HG03066 (cell line): Measurements from ENCODE around the gene NIPSNAP2.
"Not testable (repeated sequence)": the region's sequence is repeated elsewhere in the genome, so short reads cannot be mapped to it uniquely, and the experiment has no call there.

ENCODE experiments used
- ATAC-seq: cut with Tn5 transposase; IDR thresholded peaks from one replicate; pipeline ENCODE4 v1.9.1; 2021; ENCODE audit warnings: low read depth; ENCODE audit not compliant: unreplicated experiment

Gene NIPSNAP2

GRCh38 chr7:55973747-55974250 is 9.4 kb downstream of the NIPSNAP2 start:
- ATAC-seq = no peak

DNA sequence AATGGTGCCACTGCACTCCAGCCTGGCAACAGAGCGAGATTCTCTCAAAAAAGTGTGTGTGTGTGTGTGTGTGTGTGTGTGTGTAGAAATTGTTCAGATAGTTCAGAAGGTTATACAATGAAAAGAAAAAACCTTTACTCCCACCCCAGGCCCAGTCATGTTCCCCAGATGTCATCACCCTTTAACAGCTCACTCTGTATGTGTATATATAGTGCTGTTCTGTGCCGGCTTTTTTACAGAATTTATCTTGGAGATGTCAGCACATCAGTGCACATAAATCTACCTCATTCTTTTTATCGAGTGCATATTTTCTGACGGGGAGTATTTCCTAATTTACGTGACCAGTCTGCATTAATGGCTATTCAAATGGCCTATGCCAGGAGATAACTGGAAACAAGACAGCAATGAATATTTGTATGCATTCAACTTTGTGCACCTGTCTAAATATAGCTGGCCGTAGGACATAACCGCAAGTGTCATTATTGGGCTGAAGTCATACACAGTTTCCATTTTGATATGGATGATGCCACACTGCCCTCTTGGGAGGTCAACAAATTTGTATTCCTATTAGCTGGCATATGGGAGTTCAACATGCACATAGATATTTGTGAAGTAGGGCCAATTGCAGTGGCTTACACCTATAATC is 11.7 kb downstream of the NIPSNAP2 start:
- ATAC-seq = no peak

- no peak for ATAC-seq
Measured at GRCh38 chr7:55977831-55978230, 13.4 kb downstream of the NIPSNAP2 start.

- ATAC-seq = no peak
Measured at GRCh38 chr7:55980266-55980665, 15.9 kb downstream of the NIPSNAP2 start.

- ATAC-seq = no peak
Measured at GRCh38 chr7:55983537-55983936, 19.2 kb downstream of the NIPSNAP2 start.

DNA sequence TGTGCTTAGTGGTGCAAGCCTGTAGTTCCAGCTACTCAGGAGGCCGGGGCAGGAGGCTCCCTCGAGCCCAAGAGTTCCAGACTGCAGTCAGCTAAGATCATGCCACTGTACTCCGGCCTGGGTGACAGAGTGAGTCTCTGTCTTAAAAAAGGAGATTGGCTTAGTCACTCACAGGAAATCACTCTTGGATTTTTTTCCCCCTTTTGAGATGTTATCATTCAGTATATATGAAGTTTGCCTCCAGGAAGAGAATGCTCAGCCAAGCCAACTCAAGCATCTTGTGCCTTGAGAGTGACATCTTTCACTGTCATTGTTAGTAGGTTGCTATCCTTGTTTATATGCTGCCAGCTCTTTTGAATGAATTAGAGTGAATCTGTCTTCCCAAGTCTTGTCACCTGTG is 28.0 kb downstream of the NIPSNAP2 start:
- no peak for ATAC-seq

GRCh38 chr7:55996856-55997500 is 32.6 kb downstream of the NIPSNAP2 start:
- ATAC-seq = no peak

DNA sequence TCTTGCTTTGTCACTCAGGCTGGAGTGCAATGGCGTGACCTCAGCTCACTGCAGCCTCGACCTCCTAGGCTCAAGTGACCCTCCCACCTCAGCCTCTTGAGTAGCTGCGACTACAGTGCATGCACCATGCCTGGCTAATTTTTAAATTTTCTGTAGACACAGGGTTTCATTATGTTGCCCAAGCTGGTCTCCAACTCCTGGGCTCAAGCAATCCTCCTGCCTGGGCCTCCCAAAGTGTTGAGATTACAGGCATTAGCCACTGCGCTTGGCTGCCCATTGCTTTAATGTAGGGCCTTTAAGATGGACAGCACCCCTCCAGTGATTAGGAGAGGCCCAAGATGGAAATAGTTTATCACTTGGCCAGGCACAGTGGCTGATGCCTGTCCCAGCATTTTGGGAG is 39.4 kb downstream of the NIPSNAP2 start:
- ATAC-seq = no peak

GRCh38 chr7:56007167-56007652 is 42.8 kb downstream of the NIPSNAP2 start:
- no peak for ATAC-seq

- ATAC-seq = no peak
Measured at GRCh38 chr7:56007891-56008290, 43.5 kb downstream of the NIPSNAP2 start.

- no peak for ATAC-seq
Measured at GRCh38 chr7:56009695-56010094, 45.3 kb downstream of the NIPSNAP2 start.

DNA sequence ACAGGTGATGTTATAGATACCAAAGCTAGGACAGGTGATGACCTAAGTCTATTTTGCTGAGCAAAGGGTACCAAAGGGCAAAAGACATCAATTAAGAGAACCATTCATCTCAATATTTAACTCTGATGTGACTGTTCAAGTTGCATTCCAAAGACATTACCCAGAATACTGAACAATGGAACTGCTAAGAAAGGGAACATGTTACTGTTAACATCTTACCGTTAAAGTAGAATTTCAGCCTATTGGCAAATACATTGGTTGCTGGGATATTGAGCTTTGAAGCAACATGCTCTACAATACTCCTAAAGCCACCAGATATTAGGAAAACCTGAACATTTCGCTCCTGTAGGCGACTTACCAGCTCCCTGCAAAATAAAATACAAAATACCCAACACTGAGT is 52.6 kb downstream of the NIPSNAP2 start:
- ATAC-seq = not testable (repeated sequence)

DNA sequence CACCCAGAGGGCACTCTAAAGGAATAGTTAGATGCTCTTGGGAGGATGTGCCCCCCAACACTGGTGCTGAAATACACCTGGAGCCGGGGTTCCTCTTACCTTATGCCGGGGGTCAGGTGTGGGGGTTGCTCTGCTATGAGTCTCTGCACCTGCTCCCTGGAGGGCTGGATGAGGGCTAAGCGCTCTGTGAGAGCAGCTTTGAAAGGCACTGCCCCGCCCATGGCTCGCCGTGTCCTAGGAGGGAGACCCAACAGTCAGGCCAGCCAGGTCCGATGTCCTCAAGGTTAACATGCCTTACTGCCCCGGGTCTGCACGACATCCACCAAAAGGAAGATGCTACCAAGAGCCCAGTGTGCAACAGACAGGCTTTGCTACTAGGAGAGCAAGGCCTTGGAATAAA is 55.1 kb downstream of the NIPSNAP2 start:
- ATAC-seq = no peak

DNA sequence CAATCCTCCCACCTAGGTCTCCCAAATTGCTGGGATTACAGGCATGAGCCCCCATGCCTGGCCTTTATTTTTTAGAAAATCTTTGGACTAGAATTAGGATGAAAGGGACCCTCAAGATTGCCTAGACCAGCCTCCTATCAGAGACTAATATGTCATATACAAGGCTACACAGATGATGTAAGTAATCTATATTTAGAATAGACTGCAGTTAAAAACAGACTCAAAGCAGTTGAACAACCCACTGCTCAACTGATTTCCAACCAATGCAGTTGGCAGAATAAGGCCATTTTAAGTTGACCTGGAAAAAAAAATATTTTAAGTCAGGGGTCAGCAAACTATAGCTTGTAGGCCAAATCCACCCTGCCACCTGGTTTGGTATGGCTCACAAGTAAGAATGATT is 59.1 kb downstream of the NIPSNAP2 start:
- ATAC-seq = no peak

- ATAC-seq = no peak
Measured at GRCh38 chr7:56026538-56026937, 62.2 kb downstream of the NIPSNAP2 start.

DNA sequence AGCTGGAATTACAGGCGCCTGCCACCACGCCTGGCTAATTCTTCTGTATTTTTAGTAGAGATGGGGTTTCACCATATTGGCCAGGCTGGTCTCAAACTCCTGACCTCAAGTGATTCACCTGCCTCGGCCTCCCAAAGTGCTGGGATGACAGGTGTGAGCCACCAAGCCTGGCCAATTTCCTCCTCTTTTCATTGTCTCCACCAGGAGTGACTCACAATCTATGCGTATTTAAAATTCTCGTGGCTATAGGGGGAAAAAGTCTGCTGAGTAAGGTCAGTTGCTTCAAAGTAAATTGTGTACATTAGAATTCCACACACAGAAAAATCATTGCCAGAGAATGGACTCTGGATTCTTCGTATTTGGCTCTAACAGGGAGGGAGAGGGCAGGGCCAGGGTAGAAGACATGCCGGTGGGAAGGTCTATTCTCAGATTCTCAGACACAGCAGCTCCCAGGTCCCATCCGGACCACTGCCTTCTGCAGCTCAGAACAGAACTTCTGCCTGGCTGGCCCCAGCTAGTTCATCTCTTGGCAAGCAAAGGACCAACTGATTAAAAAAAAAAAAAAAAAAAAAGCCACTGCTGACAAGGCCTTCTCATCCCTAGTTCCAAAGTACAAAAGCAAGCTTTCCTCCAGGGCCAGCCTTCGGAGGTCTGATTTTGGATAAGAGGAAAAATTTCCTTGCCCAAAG is 64.7 kb downstream of the NIPSNAP2 start:
- ATAC-seq = no peak

GRCh38 chr7:56030340-56030739 is 66.0 kb downstream of the NIPSNAP2 start:
- ATAC-seq = no peak

- not testable (repeated sequence) for ATAC-seq
Measured at GRCh38 chr7:56031556-56031955, 67.2 kb downstream of the NIPSNAP2 start.

GRCh38 chr7:56032578-56032977 is 68.2 kb downstream of the NIPSNAP2 start:
- ATAC-seq = not testable (repeated sequence)

GRCh38 chr7:56033671-56034432 is 69.5 kb downstream of the NIPSNAP2 start:
- ATAC-seq = peak; percentile 92

- no peak for ATAC-seq
Measured at GRCh38 chr7:56040730-56041129, 76.3 kb downstream of the NIPSNAP2 start.
